Right atrium auricular region (tissue), 2 donors: ENCODE measurements around the gene MON1B. TPM values are rescaled to one million over a fixed set of nuclear protein-coding genes. Genes with fewer than 3 reads are reported as not detected.
A peak's percentile ranks its signal among the peaks of the same experiment; 100 is the strongest.

Source experiments
- DNase-seq: peaks from one replicate; pipeline ENCODE4 v3.0.0-alpha.2; 2019; ENCODE audit warnings: low spot score
- H3K27ac ChIP-seq, 2 donors: fragments of 200-600 bp; sonication (generic); 1 replicate in 1 of 2; 2 replicates in 1 of 2; pipeline ENCODE4 v1.5.1; 2016 to 2019
- H3K27me3 ChIP-seq, 2 donors: fragments of 200-600 bp; sonication (generic); one replicate each; pipeline versions ENCODE4 v1.5.1 to v1.6.0; 2017 to 2019
- H3K36me3 ChIP-seq: fragments of 200-600 bp; sonication (generic); one replicate; pipeline ENCODE4 v1.5.1; 2016
- H3K4me1 ChIP-seq, 2 donors: fragments of 200-600 bp; sonication (generic); one replicate each; pipeline versions ENCODE4 v1.5.1 to v1.6.0; 2017 to 2019
- H3K4me3 ChIP-seq, 2 donors: fragments of 200-600 bp; sonication (generic); 1 replicate in 1 of 2; 2 replicates in 1 of 2; pipeline ENCODE4 v1.5.1; 2017 to 2019; ENCODE audit warnings: mild to moderate bottlenecking in 1 of 2, moderate library complexity in 1 of 2
- H3K9me3 ChIP-seq, 2 donors: fragments of 200-600 bp; sonication (generic); one replicate each; pipeline ENCODE4 v1.5.1; 2019
- CTCF ChIP-seq, 2 donors: fragments of 200-600 bp; sonication (generic); IDR thresholded peaks; one replicate each; pipeline ENCODE4 v1.5.1; 2019; ENCODE audit warnings: antibody characterized with exemption in 2 of 2
- total RNA-seq, 2 donors: library from RNA; depleted of rRNA; stranded (reverse); fragments of >200 nt; gene quantifications; one replicate each; pipeline ENCODE4 v1.1.0, GENCODE V29; 2016

Gene MON1B
- total RNA-seq, 2 donors from 2014 or later = 10.8 to 17.6 TPM

GRCh38 chr16:77213542-77214106 is 22.6 kb downstream of the MON1B start:
- Histone ChIP-seq H3K36me3 (no peaks in the 10 kb centered on the region), H3K9me3 (no peaks in the 10 kb centered on the region), H3K4me3 (no peak overlapping the region), H3K27ac (no peak overlapping the region), H3K27me3 (no peaks in the 10 kb centered on the region), H3K4me1 (peaks cover 0 to 28% of the 10 kb centered on the region in 2 donors)
- DNase-seq = peak; percentile 69
- TF ChIP-seq CTCF (IDR thresholded peaks at IDR 0.05) = no peak

GRCh38 chr16:77214411-77215138 is 23.6 kb downstream of the MON1B start:
- Histone ChIP-seq H3K27ac (no peak overlapping the region), H3K4me3 (no peak overlapping the region), H3K36me3 (no peaks in the 10 kb centered on the region), H3K4me1 (peaks cover 0 to 28% of the 10 kb centered on the region in 2 donors), H3K27me3 (no peaks in the 10 kb centered on the region), H3K9me3 (no peaks in the 10 kb centered on the region)
- peak; percentile 50 for DNase-seq
- no peak for TF ChIP-seq CTCF (IDR thresholded peaks at IDR 0.05)

GRCh38 chr16:77219437-77219836 is 28.4 kb downstream of the MON1B start:
- no peak overlapping the region for H3K4me3 ChIP-seq
- no peaks in the 10 kb centered on the region for H3K36me3 ChIP-seq
- H3K9me3 ChIP-seq = no peaks in the 10 kb centered on the region
- DNase-seq = no peak
- no peak overlapping the region for H3K27ac ChIP-seq
- no peak for TF ChIP-seq CTCF (IDR thresholded peaks at IDR 0.05)
- H3K27me3 ChIP-seq = no peaks in the 10 kb centered on the region
- H3K4me1 ChIP-seq = peaks cover 0 to under 1% of the 10 kb centered on the region in 2 donors

DNA sequence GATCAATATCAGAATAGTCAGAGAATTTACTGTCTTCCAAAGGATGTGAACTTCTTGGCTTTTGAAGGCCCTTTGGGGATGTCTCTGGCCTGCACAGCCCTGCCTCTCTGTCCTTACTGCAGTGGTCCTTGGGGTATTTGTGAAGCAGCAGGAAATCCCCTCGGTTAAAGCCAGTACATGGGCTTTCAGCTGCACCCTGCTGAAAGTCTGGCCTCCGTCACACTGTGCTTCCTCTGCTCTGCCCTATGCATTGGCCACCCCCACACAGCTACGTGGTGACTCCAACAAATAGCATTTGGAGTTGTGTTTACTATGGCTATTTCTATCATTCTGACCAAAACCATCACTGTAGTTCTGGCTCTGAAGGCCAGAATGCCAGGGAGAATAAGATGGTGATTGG is 29.4 kb downstream of the MON1B start:
- no peak overlapping the region for H3K4me3 ChIP-seq
- TF ChIP-seq CTCF (IDR thresholded peaks at IDR 0.05) = no peak

GRCh38 chr16:77221482-77221881 is 30.5 kb downstream of the MON1B start:
- TF ChIP-seq CTCF (IDR thresholded peaks at IDR 0.05) = no peak
- H3K4me1 ChIP-seq = no peaks in the 10 kb centered on the region
- H3K36me3 ChIP-seq = no peaks in the 10 kb centered on the region
- H3K27ac ChIP-seq = no peak overlapping the region
- no peaks in the 10 kb centered on the region for H3K9me3 ChIP-seq
- peak; percentile 9 for DNase-seq
- H3K27me3 ChIP-seq = no peaks in the 10 kb centered on the region
- no peak overlapping the region for H3K4me3 ChIP-seq

More for the DNA sequence above, 29.4 kb downstream of the MON1B start:
- H3K27ac ChIP-seq = no peak overlapping the region
- H3K9me3 ChIP-seq = no peaks in the 10 kb centered on the region
- no peaks in the 10 kb centered on the region for H3K4me1 ChIP-seq
- DNase-seq = peak; percentile 32
- no peaks in the 10 kb centered on the region for H3K36me3 ChIP-seq
- H3K27me3 ChIP-seq = no peaks in the 10 kb centered on the region
